NCI-H1930 (cell line): ENCODE measurements around the gene ACVR2B.
"Not testable (repeated sequence)": the region's sequence is repeated elsewhere in the genome, so short reads cannot be mapped to it uniquely, and the experiment has no call there.

Source experiments
- DNase-seq, 2 experiments: peaks; one replicate each; lab custom pipeline; 2025; lab: John Stamatoyannopoulos, UW

Gene ACVR2B

GRCh38 chr3:38453075-38453912 is at the start of gene ACVR2B:
TSS of gene ACVR2B (plus strand) at chr3:38453890. CDS start at chr3:38454323, 433 bp downstream.
- peak; percentile 64 to 70 for DNase-seq

GRCh38 chr3:38404286-38404685 is 49.4 kb upstream of the ACVR2B start:
- DNase-seq: no peak

- no peak for DNase-seq
These were observed 42.1 kb upstream of the ACVR2B start for GRCh38 chr3:38411591-38411990.

- DNase-seq: not testable (repeated sequence)
These were observed 32.9 kb upstream of the ACVR2B start for GRCh38 chr3:38420758-38421157.

GRCh38 chr3:38421679-38422336 is 31.9 kb upstream of the ACVR2B start:
- no peak for DNase-seq

GRCh38 chr3:38426798-38427426 is 26.8 kb upstream of the ACVR2B start:
- DNase-seq: not testable (repeated sequence)

- not testable (repeated sequence) for DNase-seq
These were observed 20.6 kb upstream of the ACVR2B start for GRCh38 chr3:38432871-38433658.

GRCh38 chr3:38433661-38434060 is 20.0 kb upstream of the ACVR2B start:
- not testable (repeated sequence) for DNase-seq

GRCh38 chr3:38438436-38439069 is 15.1 kb upstream of the ACVR2B start:
- DNase-seq: not testable (repeated sequence)

- not testable (repeated sequence) for DNase-seq
These were observed 10.5 kb upstream of the ACVR2B start for GRCh38 chr3:38443205-38443604.

GRCh38 chr3:38446085-38446686 is 7.5 kb upstream of the ACVR2B start:
- no peak for DNase-seq

GRCh38 chr3:38446812-38447211 is 6.9 kb upstream of the ACVR2B start:
- no peak for DNase-seq

- DNase-seq: no peak
These were observed 2.8 kb upstream of the ACVR2B start for GRCh38 chr3:38450853-38451252.

GRCh38 chr3:38453913-38454177 is 155 bp downstream of the ACVR2B start:
- DNase-seq: no peak

GRCh38 chr3:38454178-38454883 is 641 bp downstream of the ACVR2B start:
- DNase-seq: no peak

- peak; percentile 24 to 31 for DNase-seq
These were observed 1.4 kb downstream of the ACVR2B start for GRCh38 chr3:38454884-38455638.

- DNase-seq: no peak
These were observed 2.1 kb downstream of the ACVR2B start for GRCh38 chr3:38455639-38456430.

GRCh38 chr3:38457111-38458003 is 3.7 kb downstream of the ACVR2B start:
- DNase-seq: no peak
